Amniotic epithelial cell (primary cell): ENCODE data around the gene ARHGAP19.
A peak's percentile ranks its signal among the peaks of the same experiment; 100 is the strongest.

Experiments
- DNase-seq: peaks from one replicate; pipeline ENCODE4 v3.0.0-alpha.2; 2010; ENCODE audit warnings: low read depth

Gene ARHGAP19, protein sequence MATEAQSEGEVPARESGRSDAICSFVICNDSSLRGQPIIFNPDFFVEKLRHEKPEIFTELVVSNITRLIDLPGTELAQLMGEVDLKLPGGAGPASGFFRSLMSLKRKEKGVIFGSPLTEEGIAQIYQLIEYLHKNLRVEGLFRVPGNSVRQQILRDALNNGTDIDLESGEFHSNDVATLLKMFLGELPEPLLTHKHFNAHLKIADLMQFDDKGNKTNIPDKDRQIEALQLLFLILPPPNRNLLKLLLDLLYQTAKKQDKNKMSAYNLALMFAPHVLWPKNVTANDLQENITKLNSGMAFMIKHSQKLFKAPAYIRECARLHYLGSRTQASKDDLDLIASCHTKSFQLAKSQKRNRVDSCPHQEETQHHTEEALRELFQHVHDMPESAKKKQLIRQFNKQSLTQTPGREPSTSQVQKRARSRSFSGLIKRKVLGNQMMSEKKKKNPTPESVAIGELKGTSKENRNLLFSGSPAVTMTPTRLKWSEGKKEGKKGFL

DNA sequence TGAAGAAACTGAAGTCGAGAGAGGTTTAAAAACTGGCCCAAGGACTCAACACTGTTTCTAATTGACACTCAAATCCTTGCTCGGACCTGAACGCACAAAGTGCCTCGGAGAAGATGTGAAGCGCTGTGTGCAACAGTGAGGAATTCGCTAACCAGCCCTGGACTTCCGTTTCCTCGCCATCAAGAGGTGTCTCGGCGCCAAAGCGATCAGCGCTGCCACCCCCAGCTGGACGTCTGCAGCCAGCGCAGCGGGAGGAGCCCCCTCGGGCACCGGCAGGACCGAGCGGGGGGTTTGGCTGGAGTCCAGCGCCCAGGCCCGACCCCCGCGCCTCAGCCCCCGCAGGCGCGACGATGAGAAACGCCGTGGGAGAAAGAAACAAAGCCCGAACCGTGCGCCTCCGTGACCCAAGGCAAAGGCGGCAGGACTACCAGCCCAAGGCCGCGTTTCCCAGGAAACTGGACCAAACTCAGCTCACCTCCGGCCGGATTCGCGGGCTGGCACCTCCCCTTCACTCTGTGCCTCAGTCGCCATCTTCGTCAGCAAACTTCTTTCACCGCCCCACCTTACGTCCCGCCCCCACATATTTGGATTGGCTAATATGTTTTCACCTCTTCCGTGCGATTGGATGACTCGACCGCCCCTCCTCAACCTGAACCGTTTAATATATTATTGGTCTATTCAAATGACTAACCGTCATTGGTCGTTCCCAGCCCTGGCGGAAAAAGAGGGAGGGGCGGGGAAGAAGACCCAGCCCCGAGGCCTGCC, at the start of gene ARHGAP19:
Gene ARHGAP19, minus strand, starts transcription at position 541 of the 765 bp plus-strand sequence. Its CDS starts 10 bp downstream, at position 531.
- DNase-seq, result peak; percentile 98

GRCh38 chr10:97341416-97341815, 49.0 kb upstream of the ARHGAP19 start:
- DNase-seq, result no peak

DNA sequence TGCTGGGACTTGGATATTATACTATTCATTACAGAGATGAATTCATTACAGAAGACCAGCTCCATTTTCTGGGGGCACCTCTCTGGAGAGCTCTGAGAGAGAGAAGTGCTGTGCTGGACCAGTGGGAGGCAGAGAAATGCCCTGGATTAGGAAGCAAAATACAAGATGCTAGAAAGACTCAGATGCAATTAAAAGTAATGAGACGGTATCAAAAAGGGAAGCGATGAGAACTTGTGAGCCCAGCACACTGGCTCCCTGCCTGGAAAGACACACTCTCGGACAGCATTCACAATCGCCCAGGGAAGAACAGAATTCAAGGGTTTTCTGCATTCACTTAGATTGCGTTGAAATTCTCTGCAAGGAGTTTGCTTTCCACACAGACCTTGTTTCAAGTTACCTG, 45.6 kb upstream of the ARHGAP19 start:
- DNase-seq, result no peak

GRCh38 chr10:97336942-97337831, 44.8 kb upstream of the ARHGAP19 start:
- peak; percentile 47 for DNase-seq

- peak; percentile 60 for DNase-seq
These were observed 44.0 kb upstream of the ARHGAP19 start for GRCh38 chr10:97336446-97336845.

DNA sequence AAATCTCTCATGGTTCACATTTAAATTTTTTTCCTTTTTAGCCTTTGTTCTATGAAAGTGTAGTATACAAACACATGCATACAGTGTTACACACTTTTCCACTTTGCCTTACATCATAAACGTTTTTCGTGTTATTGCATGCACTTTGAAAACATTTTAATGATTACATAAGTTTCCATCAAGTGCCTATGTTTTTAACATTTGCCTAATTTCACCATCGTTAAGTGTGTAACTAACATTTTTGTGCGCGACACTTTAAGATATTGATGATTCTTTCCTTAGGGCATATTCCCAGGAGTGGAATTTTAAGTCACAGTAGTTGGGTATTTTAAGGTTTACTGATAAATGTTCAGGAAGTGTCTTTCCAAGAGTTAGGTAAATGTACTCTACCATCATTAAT, 43.6 kb upstream of the ARHGAP19 start:
- no peak for DNase-seq

GRCh38 chr10:97335188-97335619, 42.8 kb upstream of the ARHGAP19 start:
- DNase-seq, result no peak

DNA sequence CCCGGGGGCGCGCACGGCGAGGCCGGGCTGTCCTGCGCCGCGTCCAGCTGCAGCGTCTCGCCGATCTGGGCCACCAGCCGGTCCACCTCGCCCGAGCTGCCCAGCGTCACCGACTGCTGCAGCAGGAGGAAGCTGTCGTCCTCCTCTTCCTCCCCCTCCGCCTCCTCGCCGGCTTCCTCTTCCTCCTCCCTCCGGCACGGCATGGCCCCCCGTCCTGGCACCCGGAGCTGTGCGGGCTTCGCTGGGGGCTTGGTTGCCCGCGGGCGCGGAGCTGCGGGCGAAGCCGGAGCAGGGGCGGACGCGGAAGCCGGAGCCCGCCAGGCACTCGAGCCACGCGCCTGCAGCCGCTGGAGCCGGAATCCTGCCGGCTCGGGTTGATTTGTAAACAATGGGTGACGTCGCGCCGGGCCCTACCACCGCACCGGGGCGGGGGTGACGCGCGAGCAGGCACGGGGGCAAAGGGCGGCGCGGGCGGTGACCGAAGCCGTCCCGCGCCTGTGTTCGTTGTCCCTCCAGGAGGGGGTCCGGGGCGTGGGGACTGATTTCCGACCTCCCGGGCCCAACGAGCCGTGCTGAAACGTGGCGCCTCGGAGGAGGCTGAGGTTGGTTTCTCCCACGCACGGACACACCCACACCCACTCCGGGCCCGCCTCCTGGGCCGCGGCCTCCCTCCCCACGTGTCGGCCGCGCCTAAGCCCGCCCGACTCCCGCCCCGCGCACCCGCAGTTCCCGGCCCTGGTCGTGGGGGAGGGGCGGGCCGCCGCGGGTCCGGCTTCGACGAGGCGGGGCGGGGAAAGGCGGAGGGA, 42.1 kb upstream of the ARHGAP19 start, which contains the start of gene FRAT2:
Gene FRAT2, minus strand, starts transcription at position 360 of the 806 bp plus-strand sequence. Its CDS starts 157 bp downstream, at position 203.
- DNase-seq, result peak; percentile 89

DNA sequence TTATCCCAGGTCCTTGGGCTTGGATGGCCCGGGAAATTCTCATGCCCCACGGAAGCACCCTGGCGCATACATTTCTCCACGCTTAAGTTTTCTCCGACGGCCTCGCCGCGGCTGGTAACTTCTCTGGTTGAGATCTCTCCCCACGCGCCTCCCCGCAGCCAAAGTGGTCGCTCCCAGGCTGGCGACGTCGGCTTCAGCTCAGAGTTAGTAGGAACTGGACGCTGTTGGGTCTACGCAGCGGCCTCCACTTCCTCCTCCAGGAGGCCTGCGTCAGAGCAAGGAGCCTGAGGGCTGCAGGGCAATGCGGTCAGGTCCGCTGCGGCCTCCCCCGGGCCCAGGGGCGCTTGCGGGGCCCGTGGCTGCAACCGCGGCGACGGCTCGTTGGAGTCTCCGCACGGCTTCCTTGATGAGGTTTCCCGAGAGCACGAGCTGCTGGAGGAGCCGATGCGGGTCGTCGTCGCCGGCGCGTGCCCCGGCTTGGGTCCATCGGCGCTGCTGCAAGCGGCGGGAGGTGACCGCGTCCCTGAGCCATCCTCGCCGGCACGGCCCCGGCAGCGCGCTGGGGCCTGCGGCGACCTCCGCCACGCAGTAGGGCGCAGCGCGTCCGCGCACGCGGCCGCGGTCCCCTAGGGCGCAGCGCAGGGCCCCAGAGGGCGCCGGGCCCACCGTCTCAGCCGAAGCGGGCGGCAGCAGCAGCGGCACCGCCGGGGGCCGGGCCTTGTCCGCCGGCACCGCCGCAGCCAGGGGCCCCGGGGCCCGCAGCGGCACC, 41.3 kb upstream of the ARHGAP19 start:
- DNase-seq, result peak; percentile 50

DNA sequence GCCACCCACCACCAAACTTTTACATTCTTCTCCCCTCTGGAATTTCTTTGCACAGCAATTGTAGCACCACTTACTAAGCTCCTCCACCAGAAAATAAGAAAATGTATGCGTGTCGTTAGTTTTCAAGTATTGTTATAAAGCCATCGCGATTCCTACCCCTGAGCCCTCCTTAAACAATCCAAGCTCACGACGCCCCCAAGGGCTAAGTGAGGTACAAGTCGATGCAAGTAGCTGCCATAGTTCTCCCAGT, 40.8 kb upstream of the ARHGAP19 start:
- peak; percentile 36 for DNase-seq

DNA sequence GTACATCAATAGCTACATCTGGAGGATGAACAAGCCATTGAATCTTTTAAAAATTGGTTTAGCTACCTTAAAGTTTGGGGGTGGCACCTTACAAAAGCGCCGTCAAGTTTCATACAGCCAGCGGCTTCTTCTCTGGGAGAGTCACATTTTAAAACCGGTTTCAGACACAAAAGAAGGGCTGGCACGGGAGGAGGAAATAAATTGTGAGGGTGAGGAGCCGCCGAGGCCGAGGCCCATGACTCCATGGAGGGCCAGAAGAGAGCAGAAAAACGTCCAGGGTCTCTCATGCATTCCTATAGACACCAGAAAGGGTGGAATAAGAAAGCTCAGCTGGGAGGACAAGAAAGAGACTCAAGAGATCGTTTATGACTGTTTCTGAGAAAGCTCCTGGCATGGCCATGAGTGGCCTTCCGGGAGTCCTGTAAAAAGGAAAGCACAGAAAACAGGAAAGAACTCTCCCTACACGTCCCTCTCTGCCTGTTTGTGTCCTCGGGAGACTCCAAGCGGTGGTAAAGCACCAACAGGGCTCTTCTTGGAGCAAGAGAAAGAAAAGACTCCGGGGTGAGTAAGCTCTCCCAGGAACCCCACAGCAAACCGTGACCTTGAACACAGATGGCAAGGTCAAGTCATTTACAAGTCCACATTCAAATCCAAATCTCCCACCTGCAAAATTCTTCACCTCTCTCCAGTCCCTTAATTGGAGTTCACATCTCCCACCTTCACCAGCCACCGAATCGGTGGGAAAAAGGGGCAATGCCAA, 40.3 kb upstream of the ARHGAP19 start:
- DNase-seq, result peak; percentile 86

GRCh38 chr10:97331153-97331703, 38.8 kb upstream of the ARHGAP19 start:
- no peak for DNase-seq

DNA sequence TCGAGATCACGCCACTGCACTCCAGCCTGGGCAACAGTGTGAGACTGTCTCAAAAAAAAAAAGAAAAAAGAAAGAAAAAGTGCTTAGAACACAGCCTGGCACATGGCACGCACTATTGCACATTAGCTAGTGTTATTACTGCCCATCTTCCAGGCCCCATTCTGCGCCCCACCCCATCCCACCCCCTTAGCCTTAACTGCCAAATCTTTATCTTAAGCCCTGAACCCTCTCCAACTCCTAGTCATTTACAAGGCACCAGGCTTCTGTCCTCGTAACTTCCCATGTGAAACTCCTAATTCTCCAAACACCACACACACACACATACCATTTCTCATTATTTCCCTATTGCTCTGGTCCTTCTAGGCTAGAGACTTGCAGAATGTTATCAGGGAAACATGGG, 37.3 kb upstream of the ARHGAP19 start:
- no peak for DNase-seq

DNA sequence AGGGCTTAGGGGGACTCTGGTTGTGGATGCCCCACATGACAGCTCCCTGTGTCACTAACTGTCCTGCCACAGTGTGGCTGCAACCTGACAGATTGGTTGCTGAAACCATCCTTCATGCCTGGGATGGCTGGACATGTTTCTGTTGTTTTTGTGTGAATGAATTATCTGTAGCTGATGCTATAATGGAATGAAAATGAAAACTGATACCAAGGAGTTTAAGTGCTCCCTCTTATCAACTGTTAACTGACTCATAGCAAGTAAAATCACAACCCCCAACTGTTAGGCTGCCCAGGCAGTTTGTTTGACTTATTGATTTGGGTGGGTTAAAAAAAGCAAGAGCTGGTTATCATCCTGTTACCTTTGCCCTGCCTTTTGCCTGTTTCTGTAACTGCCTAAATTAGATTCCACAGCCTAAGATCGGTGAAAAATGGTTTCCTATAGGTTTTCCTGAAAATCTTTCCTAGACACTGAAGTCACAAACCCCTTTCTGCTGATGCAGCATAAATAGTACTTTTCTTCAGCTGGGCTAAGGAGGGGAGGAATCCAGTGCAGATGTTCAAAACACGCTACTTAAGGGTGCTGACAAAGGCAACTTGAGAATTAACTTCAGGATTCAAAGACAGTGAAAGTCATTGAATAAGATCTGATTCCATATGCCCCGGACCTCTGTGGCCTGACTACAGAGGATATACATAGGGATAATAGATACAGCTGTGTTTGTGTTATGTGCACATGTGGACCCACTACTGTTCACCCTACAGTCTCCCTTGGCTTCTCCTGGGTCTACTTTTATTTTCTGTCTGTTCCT, 36.4 kb upstream of the ARHGAP19 start:
- DNase-seq, result no peak

DNA sequence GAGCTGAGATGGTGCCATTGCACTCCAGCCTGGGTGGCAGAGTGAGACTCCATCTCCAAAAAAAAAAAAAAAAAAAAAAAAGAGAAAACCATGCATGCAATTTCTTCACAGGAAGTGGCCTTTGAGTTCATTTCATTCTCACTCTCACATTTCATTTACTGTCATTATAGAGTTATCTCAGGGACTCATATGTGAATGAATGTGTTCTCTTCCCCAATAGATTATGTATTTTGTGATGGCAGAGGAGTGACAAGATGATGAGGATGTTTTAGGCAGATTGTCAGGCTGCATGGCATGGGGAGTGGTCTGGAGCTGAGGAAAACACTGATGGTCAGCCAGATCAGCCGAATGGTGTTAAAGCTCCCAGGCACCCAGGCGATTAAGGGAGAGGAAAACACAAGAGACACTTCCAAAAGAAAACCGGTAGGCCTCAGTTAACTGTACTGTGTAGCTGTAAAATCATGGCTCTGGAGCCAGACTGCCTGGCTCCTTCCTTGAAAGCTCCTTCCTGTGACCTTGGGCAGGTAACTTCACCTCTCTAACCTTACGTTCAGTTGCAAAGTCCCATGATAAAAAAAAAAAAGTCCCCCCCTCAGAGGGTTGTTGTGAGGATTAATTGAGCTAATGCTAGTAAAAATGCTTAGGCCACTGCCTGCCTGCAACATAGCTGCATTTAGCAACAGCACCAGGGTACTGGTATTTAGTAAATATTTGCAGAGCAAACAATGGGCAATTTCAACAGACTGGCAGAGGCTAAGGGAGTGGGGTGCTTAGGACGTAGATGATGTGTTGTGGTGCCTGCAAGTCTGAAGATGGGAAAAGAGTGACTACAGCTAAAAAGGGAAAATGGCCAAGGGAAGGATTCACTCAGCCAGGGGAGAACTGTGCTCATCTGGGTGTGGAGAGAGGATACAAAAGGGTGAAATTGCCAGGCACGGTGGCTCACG, 35.2 kb upstream of the ARHGAP19 start:
- no peak for DNase-seq

DNA sequence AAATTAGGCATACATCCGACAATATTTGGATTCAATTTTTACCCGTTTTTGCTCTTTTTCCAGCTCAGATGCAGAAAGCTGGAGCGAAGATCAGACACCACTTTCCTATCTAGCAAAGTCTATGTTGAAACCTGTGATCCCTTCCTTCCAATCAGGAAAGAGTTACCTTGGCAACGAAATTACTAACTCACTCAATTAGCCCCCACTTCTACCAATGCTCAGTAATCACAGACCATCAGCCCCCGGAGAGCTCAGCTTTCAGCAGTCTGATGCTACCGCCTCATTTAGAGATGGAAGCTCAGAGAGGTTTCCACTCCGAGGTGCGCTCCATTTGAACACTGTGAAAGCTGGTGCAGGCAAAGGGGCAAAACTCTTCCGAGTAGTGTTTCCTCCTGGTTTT, 33.3 kb upstream of the ARHGAP19 start:
- DNase-seq, result no peak

- DNase-seq, result no peak
These were observed 31.1 kb upstream of the ARHGAP19 start for GRCh38 chr10:97323501-97323900.
